MM.1S (cell line): ENCODE results near the gene LCP1.

Experiments
- EZH2 ChIP-seq: fragments of 300-600 bp; sonication (generic); optimal IDR thresholded peaks from 2 replicates; pipeline ENCODE3; 2017; ENCODE audit warnings: low read depth, mild to moderate bottlenecking, antibody characterized with exemption, low read length, mixed read lengths
- TF ChIP-seq, protein P1 (sequence below): fragments of 300-600 bp; sonication (generic); IDR thresholded peaks from 2 replicates; pipeline ENCODE4 v1.5.1; 2016; ENCODE audit warnings: antibody characterized with exemption, low read length, mixed read lengths

DNA sequence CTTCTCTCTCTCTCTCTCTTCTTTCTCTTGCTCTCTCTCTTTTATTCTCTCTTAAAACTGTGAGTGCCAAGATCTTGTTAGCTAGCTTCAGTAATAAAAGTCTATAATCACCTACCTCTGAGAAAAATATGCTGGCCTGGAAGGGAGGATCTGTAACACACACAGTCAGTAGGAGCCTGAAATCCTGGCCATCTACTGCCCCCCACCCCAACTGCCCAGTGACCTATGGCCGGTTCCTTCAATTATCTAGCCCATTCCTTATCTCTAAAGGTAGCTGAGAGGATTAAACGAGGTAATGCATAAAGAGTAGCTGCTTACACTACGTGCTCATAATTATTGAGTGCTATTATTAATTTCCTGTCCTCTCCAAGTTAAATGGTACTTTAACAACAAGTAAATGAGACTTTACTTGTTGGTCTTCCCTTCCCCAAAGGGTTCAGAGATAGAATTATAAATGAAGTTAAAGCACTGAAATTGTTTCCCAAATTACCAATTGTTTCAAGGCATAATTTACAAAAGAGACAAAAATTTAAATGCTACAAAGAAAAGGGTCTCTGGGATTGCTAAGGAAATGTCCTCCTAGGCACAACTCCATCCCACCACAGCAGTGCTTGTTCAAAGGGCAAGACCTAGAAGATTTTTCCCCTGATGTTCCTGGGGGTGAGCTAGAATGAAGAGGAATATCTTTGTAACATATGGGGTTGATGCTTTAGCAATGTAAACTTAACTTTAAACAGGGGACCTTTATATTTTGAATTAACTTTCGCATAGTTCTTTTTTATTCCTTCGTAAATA, 1.8 kb downstream of the LCP1 start:
- TF ChIP-seq, protein P1, sequence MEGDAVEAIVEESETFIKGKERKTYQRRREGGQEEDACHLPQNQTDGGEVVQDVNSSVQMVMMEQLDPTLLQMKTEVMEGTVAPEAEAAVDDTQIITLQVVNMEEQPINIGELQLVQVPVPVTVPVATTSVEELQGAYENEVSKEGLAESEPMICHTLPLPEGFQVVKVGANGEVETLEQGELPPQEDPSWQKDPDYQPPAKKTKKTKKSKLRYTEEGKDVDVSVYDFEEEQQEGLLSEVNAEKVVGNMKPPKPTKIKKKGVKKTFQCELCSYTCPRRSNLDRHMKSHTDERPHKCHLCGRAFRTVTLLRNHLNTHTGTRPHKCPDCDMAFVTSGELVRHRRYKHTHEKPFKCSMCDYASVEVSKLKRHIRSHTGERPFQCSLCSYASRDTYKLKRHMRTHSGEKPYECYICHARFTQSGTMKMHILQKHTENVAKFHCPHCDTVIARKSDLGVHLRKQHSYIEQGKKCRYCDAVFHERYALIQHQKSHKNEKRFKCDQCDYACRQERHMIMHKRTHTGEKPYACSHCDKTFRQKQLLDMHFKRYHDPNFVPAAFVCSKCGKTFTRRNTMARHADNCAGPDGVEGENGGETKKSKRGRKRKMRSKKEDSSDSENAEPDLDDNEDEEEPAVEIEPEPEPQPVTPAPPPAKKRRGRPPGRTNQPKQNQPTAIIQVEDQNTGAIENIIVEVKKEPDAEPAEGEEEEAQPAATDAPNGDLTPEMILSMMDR = no peak
- no peak for TF ChIP-seq EZH2
